GM23248 (cell line): ENCODE results near the gene ANKRD30A.

Source experiments
- EZH2 ChIP-seq: fragments of 200-600 bp; sonication (generic); IDR thresholded peaks from 2 replicates; pipeline ENCODE4 v1.6.1; 2018; ENCODE audit warnings: antibody characterized with exemption, mild to moderate bottlenecking; ENCODE audit not compliant: insufficient read depth, poor library complexity, severe bottlenecking
- EZH2phosphoT487 ChIP-seq: fragments of 200-600 bp; sonication (generic); IDR thresholded peaks from 2 replicates; pipeline ENCODE4 v1.6.1; 2018; ENCODE audit warnings: antibody characterized with exemption, moderate library complexity, mild to moderate bottlenecking, low read depth; ENCODE audit not compliant: insufficient read depth

DNA sequence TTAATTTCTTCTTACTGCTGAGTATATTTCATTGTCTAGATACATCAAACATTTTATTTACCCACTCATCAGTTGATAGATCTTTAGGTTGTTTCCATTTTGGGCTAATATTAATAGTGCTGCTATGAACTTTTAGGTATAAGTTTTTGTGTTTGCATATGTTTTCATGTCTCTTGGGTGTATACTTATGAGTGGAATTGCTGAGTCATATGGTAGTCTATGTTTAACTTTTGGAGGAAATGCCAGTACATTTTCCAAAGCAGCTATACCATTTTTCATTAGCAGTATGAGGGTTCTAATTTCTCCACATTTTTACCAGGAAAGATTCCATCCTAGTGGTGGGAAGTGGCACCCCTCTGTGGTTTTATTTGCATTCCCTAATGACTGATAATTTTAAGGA, 101.1 kb downstream of the ANKRD30A start:
- TF ChIP-seq EZH2 (no peak), EZH2phosphoT487 (no peak)
